IMR-90 (cell line): Measurements from ENCODE around the gene ZBTB11.

Experiments
- CTCF ChIP-seq: conservative IDR thresholded peaks from 2 replicates; pipeline ENCODE4 v1.5.1; 2012; ENCODE audit warnings: mild to moderate bottlenecking, low read depth, low read length, improper control_type of control experiment
- MAZ ChIP-seq: IDR thresholded peaks from 2 replicates; pipeline ENCODE4 v1.6.1; 2012; ENCODE audit warnings: low read depth, mild to moderate bottlenecking, low read length, improper control_type of control experiment, moderate library complexity, borderline replicate concordance
- POLR2A ChIP-seq: IDR thresholded peaks from 2 replicates; pipeline ENCODE4 v1.6.1; 2012; ENCODE audit warnings: mild to moderate bottlenecking, low read depth, low read length
- RCOR1 ChIP-seq: IDR thresholded peaks from 2 replicates; pipeline ENCODE4 v1.6.1; 2012; ENCODE audit warnings: mild to moderate bottlenecking, low read length, improper control_type of control experiment; ENCODE audit not compliant: insufficient replicate concordance

GRCh38 chr3:101676765-101677435 lies at the start of gene ZBTB11:
- TF ChIP-seq CTCF (peak; percentile 76), MAZ (peak; percentile 60; the same call in 1 of the 2 replicates), POLR2A (peak; percentile 42; the same call in 1 of the 2 replicates), RCOR1 (no peak)
